Raji (cell line): ENCODE measurements around the gene RUBCN.
A peak's percentile ranks its signal among the peaks of the same experiment; 100 is the strongest.

Source experiments
- POLR2A ChIP-seq: IDR thresholded peaks from 2 replicates; pipeline ENCODE4 v1.6.1; 2011; ENCODE audit warnings: low read depth, low read length, control low read depth; ENCODE audit not compliant: insufficient read depth

Gene RUBCN

GRCh38 chr3:197746801-197747237 is 10.1 kb upstream of the RUBCN start:
- no peak for TF ChIP-seq POLR2A

- TF ChIP-seq POLR2A: no peak
These were observed 9.5 kb upstream of the RUBCN start for GRCh38 chr3:197746209-197746608.

GRCh38 chr3:197742787-197743186 is 6.1 kb upstream of the RUBCN start:
- no peak for TF ChIP-seq POLR2A

- TF ChIP-seq POLR2A: no peak
These were observed 1.2 kb upstream of the RUBCN start for GRCh38 chr3:197737749-197738462.

DNA sequence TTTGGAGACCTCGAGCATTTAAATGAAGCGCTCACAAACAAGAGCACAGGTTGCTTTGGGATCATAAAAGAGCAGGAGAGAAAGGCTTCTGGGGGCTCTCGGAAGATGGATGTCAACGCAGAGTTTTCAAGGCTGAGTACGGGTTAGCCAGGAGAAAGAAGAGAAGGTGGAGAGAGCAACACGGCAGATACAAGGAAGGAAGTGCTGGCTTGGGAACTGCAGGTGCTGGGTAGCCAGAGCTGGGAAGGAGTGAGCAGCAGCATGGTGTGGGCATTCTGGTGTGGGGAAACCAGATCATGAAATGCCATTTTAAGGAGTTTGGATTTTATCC is 580 bp upstream of the RUBCN start:
- TF ChIP-seq POLR2A: no peak

GRCh38 chr3:197736010-197736490 is 654 bp downstream of the RUBCN start:
- 0 out of 2 replicates have a peak, but pooled peaks have one; percentile 6 for TF ChIP-seq POLR2A

GRCh38 chr3:197734667-197735318 is 1.9 kb downstream of the RUBCN start:
- peak; percentile 47; the same call in 1 of the 2 replicates for TF ChIP-seq POLR2A

DNA sequence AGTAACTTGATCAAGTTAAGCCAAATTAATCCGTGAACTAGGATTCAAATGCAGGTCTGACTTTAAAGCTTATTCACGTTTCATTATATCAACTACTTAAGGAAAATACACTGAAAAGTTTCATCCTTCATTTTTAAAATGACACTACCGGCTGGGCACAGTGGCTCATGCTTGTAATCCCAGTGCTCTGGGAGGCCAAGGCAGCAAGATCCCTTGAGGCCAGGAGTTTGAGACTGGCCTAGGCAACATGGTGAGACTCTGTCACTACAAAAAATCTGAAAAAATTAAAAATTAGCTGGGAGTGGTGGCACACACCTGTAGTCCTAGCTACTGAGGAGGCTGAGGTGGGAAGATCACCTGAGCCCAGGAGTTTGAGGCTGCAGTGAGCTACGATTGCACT is 3.7 kb downstream of the RUBCN start:
- no peak for TF ChIP-seq POLR2A

DNA sequence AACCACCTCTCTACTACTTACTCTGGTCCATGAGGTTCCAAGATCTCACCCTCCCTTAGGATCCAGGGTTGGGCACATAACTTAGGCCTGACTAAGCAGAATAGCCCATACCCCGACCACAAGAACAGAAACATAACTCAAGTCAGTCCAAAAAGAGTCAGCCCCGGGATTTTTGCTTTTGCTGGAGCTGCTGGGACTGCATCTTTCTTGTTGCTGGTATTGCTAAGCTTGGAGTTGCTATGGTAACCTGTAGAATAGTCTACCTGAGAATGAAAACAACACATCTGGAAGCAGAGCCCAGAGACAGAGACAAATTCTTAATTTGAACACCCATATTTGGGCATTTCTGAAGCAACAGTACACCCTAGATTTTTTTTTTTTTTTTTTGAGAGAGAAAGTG is 6.5 kb downstream of the RUBCN start:
- TF ChIP-seq POLR2A: no peak

DNA sequence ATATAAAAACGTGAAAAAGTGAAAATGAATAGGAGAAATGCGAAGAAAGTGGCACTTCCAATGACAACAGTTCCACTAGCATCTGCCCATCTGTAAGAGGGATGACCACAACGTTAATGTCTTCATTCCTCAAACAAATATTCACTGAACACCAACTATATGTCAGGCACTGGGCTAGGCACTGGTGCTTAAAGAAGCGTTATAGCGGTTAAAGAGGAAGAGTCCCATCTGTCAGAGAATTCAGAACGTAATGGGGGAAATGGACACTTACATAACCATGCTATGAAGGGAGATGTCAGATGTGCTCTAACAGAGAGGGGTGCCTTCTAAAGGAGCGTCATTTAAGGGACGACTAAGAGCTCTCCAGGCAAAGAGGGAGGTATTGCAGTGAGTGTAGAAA is 8.2 kb downstream of the RUBCN start:
- TF ChIP-seq POLR2A: no peak

GRCh38 chr3:197722734-197723133 is 14.0 kb downstream of the RUBCN start:
- TF ChIP-seq POLR2A: no peak

GRCh38 chr3:197720694-197721093 is 16.0 kb downstream of the RUBCN start:
- no peak for TF ChIP-seq POLR2A

- no peak for TF ChIP-seq POLR2A
These were observed 17.8 kb downstream of the RUBCN start for GRCh38 chr3:197718891-197719290.

DNA sequence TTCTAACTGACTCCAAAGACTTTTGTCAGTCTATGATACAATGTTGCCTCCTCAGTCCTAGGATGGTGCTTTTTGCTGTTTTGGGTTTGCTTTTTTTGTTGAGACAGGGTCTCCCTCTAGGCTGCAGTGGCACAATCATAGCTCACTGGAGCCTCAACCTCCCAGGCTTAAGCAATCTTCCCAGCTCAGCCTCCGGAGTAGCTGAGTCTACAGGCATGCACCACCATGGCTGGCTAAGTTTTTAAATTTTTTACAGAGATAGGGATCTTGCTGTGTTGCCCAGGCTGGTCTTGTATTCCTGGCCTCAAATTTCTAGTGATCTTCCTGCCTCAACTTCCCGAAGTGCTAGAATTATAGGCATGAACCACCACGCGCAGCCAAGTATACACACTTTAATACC is 22.5 kb downstream of the RUBCN start:
- no peak for TF ChIP-seq POLR2A

DNA sequence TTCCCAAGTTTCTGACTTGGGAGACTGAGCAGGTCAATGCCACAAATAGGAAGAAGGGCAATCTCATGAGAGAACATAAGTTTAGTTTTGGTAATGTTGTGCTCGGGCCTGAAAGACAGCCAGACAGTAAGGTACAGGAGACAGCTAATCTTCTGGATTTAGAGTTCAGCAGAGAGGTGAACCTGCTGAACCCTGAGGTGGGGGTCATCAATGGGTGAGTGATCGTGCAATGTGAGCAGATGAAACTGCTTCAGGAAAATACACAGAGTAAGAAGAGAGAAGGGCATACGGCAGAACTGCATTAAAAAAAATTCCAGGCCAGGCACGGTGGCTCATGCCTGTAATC is 23.3 kb downstream of the RUBCN start:
- no peak for TF ChIP-seq POLR2A

DNA sequence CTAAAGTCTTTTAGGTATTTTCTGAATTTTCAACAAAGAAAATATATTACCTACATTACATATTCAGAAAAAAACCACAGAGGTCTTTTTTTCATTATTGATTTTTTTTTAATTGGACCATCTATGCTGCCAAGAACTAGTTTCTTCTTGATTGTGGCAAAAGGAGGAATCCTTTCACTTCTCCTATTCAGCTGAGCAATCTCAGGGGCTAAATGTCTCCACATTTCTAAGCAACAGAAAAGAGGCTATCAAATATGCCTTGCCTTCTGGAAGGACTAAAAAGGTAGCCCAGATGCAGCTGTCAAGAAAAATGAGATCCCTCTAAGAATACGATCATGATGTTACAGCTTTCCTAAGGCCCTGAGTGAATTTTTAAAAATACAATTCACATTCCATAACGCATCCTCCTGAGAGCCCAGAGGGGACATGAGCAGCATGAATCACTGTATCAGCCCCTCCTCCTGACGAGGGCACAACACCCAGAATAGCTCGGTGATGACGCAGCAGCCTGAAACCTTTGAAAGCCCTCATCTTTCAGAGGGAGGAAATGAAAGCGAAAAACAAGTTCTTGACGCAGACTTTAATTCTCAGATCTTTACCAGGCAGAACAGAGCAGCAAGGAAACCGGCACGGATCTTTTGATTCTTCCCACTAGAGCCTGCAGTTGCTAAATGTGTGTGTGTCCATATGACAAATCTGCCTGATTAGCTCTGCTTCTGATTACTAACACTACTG is 24.6 kb downstream of the RUBCN start:
- no peak for TF ChIP-seq POLR2A

DNA sequence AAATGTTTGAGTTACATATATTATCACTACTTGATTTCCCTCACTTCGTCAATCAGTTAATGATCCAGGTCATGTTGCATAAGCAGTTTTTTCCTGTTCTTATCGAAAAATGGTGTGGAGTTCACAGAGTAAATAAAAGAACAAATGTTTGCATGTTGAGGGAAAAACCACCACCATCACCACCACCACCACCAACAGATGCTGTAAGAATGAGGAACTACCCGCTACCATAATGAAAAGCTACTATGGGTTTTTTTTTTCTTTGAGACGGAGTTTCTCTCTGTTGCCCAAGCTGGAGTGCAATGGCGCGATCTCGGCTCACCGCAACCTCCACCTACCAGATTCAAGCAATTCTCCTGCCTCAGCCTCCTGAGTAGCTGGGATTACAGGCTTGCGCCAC is 27.6 kb downstream of the RUBCN start:
- no peak for TF ChIP-seq POLR2A

GRCh38 chr3:197706658-197707057 is 30.0 kb downstream of the RUBCN start:
- no peak for TF ChIP-seq POLR2A
